K562 (cell line): ENCODE results near the gene C1orf167. TPM values are rescaled to one million over a fixed set of nuclear protein-coding genes. Genes with fewer than 3 reads are reported as not detected.

ENCODE experiments used
- BHLHE40 ChIP-seq: IDR thresholded peaks from 2 replicates; pipeline ENCODE4 v1.6.1; 2011; ENCODE audit warnings: low read length, improper control_type of control experiment
- CBX3 ChIP-seq, 2 experiments: IDR thresholded peaks; 1 replicate in 1 of 2; 2 replicates in 1 of 2; pipeline ENCODE4 v1.6.1; 2012; ENCODE audit warnings: inconsistent platforms in 2 of 2, low read length in 2 of 2, borderline replicate concordance in 1 of 2, control low read depth in 1 of 2
- CREB1 ChIP-seq, 2 experiments: sonication (generic) in 1 of 2; formaldehyde crosslinking in 1 of 2; IDR thresholded peaks; 2 replicates each; pipeline versions ENCODE4 v1.6.1 to v1.8.0; 2012 to 2022; ENCODE audit warnings: inconsistent platforms in 1 of 2, mild to moderate bottlenecking in 1 of 2, missing genetic modification reagents in 1 of 2, moderate library complexity in 1 of 2
- CREM ChIP-seq: IDR thresholded peaks from 2 replicates; pipeline ENCODE4 v1.6.1; 2014; ENCODE audit warnings: antibody characterized with exemption, low read depth
- HDAC8 ChIP-seq: fragments of 450-650 bp; IDR thresholded peaks from 2 replicates; pipeline ENCODE4 v1.6.1; 2016; ENCODE audit warnings: mild to moderate bottlenecking, missing genetic modification characterization, moderate library complexity, missing compliant biosample characterization
- MAX ChIP-seq: sonication (generic); formaldehyde crosslinking; IDR thresholded peaks from 2 replicates; pipeline ENCODE4 v1.9.0; 2022; ENCODE audit warnings: mild to moderate bottlenecking, missing genetic modification reagents
- MIER1 ChIP-seq: fragments of 450-650 bp; IDR thresholded peaks from 2 replicates; pipeline ENCODE4 v1.6.1; 2016; ENCODE audit warnings: antibody characterized with exemption, mild to moderate bottlenecking, low read depth
- PCBP1 ChIP-seq: fragments of 200-400 bp; formaldehyde crosslinking; IDR thresholded peaks from 2 replicates; pipeline ENCODE4 v1.6.1; 2018; ENCODE audit warnings: mild to moderate bottlenecking, low read depth, low read length; ENCODE audit not compliant: poor library complexity, severe bottlenecking
- POLR2A ChIP-seq: fragments of 450-650 bp; conservative IDR thresholded peaks from 2 replicates; pipeline ENCODE4 v1.6.1; 2016
- RBBP5 ChIP-seq: fragments of 200-600 bp; sonication (generic); IDR thresholded peaks from 2 replicates; pipeline ENCODE4 v1.6.1; 2012; ENCODE audit warnings: borderline replicate concordance, mild to moderate bottlenecking, low read length, control low read depth, inconsistent platforms; ENCODE audit not compliant: insufficient read depth, poor library complexity, severe bottlenecking
- TAF7 ChIP-seq: fragments of 450-650 bp; IDR thresholded peaks from 2 replicates; pipeline ENCODE4 v1.6.1; 2016; ENCODE audit warnings: missing genetic modification characterization, missing compliant biosample characterization
- TBP ChIP-seq: optimal IDR thresholded peaks from 2 replicates; pipeline ENCODE3; 2011; ENCODE audit warnings: low read depth, low read length, improper control_type of control experiment
- TEAD4 ChIP-seq, 2 experiments: sonication (generic) in 1 of 2; formaldehyde crosslinking in 1 of 2; IDR thresholded peaks; 2 replicates each; pipeline versions ENCODE4 v1.6.1 to v1.8.0; 2012 to 2022; ENCODE audit warnings: borderline replicate concordance in 1 of 2, inconsistent platforms in 1 of 2, low read length in 1 of 2, mild to moderate bottlenecking in 1 of 2, missing genetic modification reagents in 1 of 2
- ZBTB7A ChIP-seq: IDR thresholded peaks from 2 replicates; pipeline ENCODE4 v1.6.1; 2011; ENCODE audit warnings: low read depth, mild to moderate bottlenecking, low read length, moderate library complexity, borderline replicate concordance; ENCODE audit not compliant: control insufficient read depth
- ZMIZ1 ChIP-seq, 2 experiments: fragments of 150-350 bp in 1 of 2; IDR thresholded peaks; 2 replicates each; pipeline ENCODE4 v1.6.1; 2012 to 2016; ENCODE audit warnings: low read depth in 2 of 2, low read length in 2 of 2, mild to moderate bottlenecking in 1 of 2, moderate library complexity in 1 of 2
- ZNF592 ChIP-seq: fragments of 450-650 bp; IDR thresholded peaks from 2 replicates; pipeline ENCODE4 v1.6.1; 2017; ENCODE audit warnings: antibody characterized with exemption, mild to moderate bottlenecking
- polyA plus RNA-seq, 8 experiments: library from polyadenylated mRNA; depleted of rRNA in 4 of 8; stranded (reverse) in 5 of 8; unstranded in 3 of 8; fragments of >200 nt; fragmentation: Nextera tagmentation in 2 of 8; fragmentation: Illumina TruSeq in 1 of 8; extraction: Ambion mirVana in 2 of 8; extraction: Trizol in 1 of 8; gene quantifications; 2 replicates each; pipeline versions ENCODE4 v1.2.1 to v1.2.3, GENCODE V29; 2011 to 2014; ENCODE audit warnings: inconsistent platforms in 1 of 8, missing spikeins in 1 of 8
- total RNA-seq, 7 experiments: library from RNA; depleted of rRNA in 6 of 7; stranded (reverse); fragments of >200 nt in 6 of 7; fragmentation: Illumina TruSeq in 2 of 7; extraction: Trizol in 2 of 7; gene quantifications; 2 replicates each; pipeline versions ENCODE4 v1.2.1 to v1.2.3, GENCODE V29; 2011 to 2021; ENCODE audit warnings: low replicate concordance in 1 of 7
- TF ChIP-seq, protein P1 (sequence below): fragments of 450-650 bp; formaldehyde crosslinking; IDR thresholded peaks from 2 replicates; pipeline ENCODE4 v1.4.0; 2020; ENCODE audit warnings: mild to moderate bottlenecking, moderate library complexity

The C1orf167 gene
- total and polyA plus RNA-seq, 9 of the 15 experiments (the other 6 are each of a cell fraction or from before 2014, with no cell fraction given) = 0.22 to 0.86 (median 0.31) TPM; not detected in 2

DNA sequence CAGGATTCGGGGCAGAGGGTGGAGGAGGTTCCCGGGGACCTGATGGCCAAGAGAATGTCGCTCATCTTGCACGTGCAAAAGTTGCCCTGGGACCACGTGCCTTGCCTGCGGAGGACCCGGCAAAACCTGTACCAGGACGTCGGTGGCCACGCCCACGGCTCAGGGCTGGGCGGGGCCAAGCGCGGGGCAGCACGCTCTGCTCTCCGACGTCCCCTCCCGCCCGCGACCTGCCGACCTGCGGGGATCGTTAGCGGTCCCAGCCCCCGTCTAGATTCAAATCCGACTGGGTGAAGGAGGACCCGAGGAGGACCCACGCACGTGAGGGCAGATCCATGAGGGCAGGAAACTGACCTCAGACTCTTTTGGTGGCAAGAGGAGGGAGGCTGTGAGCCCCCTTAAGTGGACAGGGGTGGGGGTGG, at the start of gene C1orf167 (continued):
- TF ChIP-seq CREB1 (IDR thresholded peaks at IDR 0.05) (0 out of 2 replicates have a peak, but pooled peaks have one; percentile 42), CREB1 (CRISPR knock-in tag; IDR thresholded peaks at IDR 0.05) (no peak), TEAD4 (IDR thresholded peaks at IDR 0.05; ENCODE audit: low read length) (no peak), TEAD4 (CRISPR knock-in tag; IDR thresholded peaks at IDR 0.05; ENCODE audit: borderline replicate concordance) (peak; percentile 4; the same call in 1 of the 2 replicates), ZBTB7A (peak; percentile 68; the same call in 1 of the 2 replicates), MIER1 (no peak), RBBP5 (peak; percentile 24), TAF7 (tag) (no peak), ZNF592 (no peak), PCBP1 (no peak), TBP (no peak), HDAC8 (tag) (no peak), CREM (0 out of 2 replicates have a peak, but pooled peaks have one; percentile 11), POLR2A (no peak), CBX3 (IDR thresholded peaks at IDR 0.05; ENCODE audit: borderline replicate concordance in 1 of 2, low read length in 2 of 2) (peak in 1 of 2 experiments; percentile 29; a peak in 1 of 3 replicates), MAX (CRISPR knock-in tag) (peak; percentile 93), BHLHE40 (peak; percentile 78), ZMIZ1 (IDR thresholded peaks at IDR 0.05; ENCODE audit: low read depth in 2 of 2, low read length in 2 of 2) (no peak)
- TF ChIP-seq, protein P1, sequence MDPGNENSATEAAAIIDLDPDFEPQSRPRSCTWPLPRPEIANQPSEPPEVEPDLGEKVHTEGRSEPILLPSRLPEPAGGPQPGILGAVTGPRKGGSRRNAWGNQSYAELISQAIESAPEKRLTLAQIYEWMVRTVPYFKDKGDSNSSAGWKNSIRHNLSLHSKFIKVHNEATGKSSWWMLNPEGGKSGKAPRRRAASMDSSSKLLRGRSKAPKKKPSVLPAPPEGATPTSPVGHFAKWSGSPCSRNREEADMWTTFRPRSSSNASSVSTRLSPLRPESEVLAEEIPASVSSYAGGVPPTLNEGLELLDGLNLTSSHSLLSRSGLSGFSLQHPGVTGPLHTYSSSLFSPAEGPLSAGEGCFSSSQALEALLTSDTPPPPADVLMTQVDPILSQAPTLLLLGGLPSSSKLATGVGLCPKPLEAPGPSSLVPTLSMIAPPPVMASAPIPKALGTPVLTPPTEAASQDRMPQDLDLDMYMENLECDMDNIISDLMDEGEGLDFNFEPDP = no peak
